Muscle layer of duodenum (tissue), 2 donors: Measurements from ENCODE around the gene PACS1.
"Not testable (repeated sequence)": the region's sequence is repeated elsewhere in the genome, so short reads cannot be mapped to it uniquely, and the experiment has no call there.

Experiments used
- H3K27ac ChIP-seq: one replicate; pipeline ENCODE4 v1.7.0; 2013; ENCODE audit warnings: mild to moderate bottlenecking, low read length
- H3K27me3 ChIP-seq: one replicate; pipeline ENCODE4 v1.7.0; 2013; ENCODE audit warnings: low read depth, mild to moderate bottlenecking, control low read depth, low read length
- H3K36me3 ChIP-seq, 2 donors: one replicate each; pipeline ENCODE4 v1.7.0; 2013; ENCODE audit warnings: low read length in 2 of 2, control low read depth in 1 of 2, mild to moderate bottlenecking in 1 of 2; ENCODE audit not compliant: insufficient read depth in 2 of 2, control insufficient read depth in 1 of 2
- H3K4me1 ChIP-seq, 2 donors: one replicate each; pipeline ENCODE4 v1.7.0; 2013; ENCODE audit warnings: low read length in 2 of 2, mild to moderate bottlenecking in 2 of 2, control low read depth in 1 of 2, moderate library complexity in 1 of 2; ENCODE audit not compliant: insufficient read depth in 2 of 2, control insufficient read depth in 1 of 2
- H3K4me3 ChIP-seq, 2 donors: one replicate each; pipeline ENCODE4 v1.7.0; 2013; ENCODE audit warnings: low read length in 2 of 2, low read depth in 1 of 2, mild to moderate bottlenecking in 1 of 2
- H3K9me3 ChIP-seq, 2 donors: one replicate each; pipeline ENCODE4 v1.7.0; 2013; ENCODE audit warnings: low read length in 2 of 2, control low read depth in 1 of 2, mild to moderate bottlenecking in 1 of 2; ENCODE audit not compliant: control insufficient read depth in 1 of 2
- donor health status: healthy.

PACS1 gene

GRCh38 chr11:66069715-66070603 is at the start of gene PACS1:
Gene PACS1, plus strand, starts transcription at chr11:66070272. Its CDS starts 215 bp downstream, at chr11:66070487.
- Histone ChIP-seq H3K27ac (peak within 1 kb of the TSS; percentile 91), H3K4me3 (peak within 1 kb of the TSS; percentile 74 to 81)

GRCh38 chr11:66020618-66021357 is 49.3 kb upstream of the PACS1 start:
- no peak overlapping the region for H3K27ac ChIP-seq
- H3K36me3 ChIP-seq: no peaks in the 10 kb centered on the region
- no peaks in the 10 kb centered on the region for H3K9me3 ChIP-seq
- no peaks in the 10 kb centered on the region for H3K27me3 ChIP-seq
- H3K4me1 ChIP-seq: peaks cover 0 to 5% of the 10 kb centered on the region in 2 donors
- H3K4me3 ChIP-seq: no peak overlapping the region

More at GRCh38 chr11:66069715-66070603, at the start of gene PACS1:
- Histone ChIP-seq H3K27me3 (no peaks in the 10 kb centered on the region), H3K36me3 (peaks cover 21 to 35% of the 10 kb centered on the region in 2 donors), H3K9me3 (no peaks in the 10 kb centered on the region), H3K4me1 (peaks cover 12 to 26% of the 10 kb centered on the region in 2 donors)

GRCh38 chr11:66022401-66023185 is 47.5 kb upstream of the PACS1 start:
- H3K4me3 ChIP-seq: peak overlapping the region in 1 of 2 donors; percentile 36
- no peak overlapping the region for H3K27ac ChIP-seq
- H3K27me3 ChIP-seq: no peaks in the 10 kb centered on the region
- peaks cover 0 to 5% of the 10 kb centered on the region in 2 donors for H3K4me1 ChIP-seq
- H3K36me3 ChIP-seq: no peaks in the 10 kb centered on the region
- H3K9me3 ChIP-seq: no peaks in the 10 kb centered on the region

- H3K4me1 ChIP-seq, H3K9me3 ChIP-seq, H3K27me3 ChIP-seq, H3K27ac ChIP-seq, H3K4me3 ChIP-seq, H3K36me3 ChIP-seq: not testable (repeated sequence)
Observed at GRCh38 chr11:66023186-66023440, 47.0 kb upstream of the PACS1 start.

- Histone ChIP-seq H3K27me3 (no peaks in the 10 kb centered on the region), H3K27ac (no peak within 1 kb of the TSS), H3K36me3 (no peaks in the 10 kb centered on the region), H3K4me1 (peaks cover 0 to 5% of the 10 kb centered on the region in 2 donors), H3K4me3 (no peak within 1 kb of the TSS), H3K9me3 (no peaks in the 10 kb centered on the region)
Observed at GRCh38 chr11:66026017-66026529, 44.0 kb upstream of the PACS1 start, which contains the start of gene CATSPER1. Gene CATSPER1, minus strand, starts transcription at chr11:66026479. Its CDS starts 100 bp downstream, at chr11:66026379.

- H3K27me3 ChIP-seq: no peaks in the 10 kb centered on the region
Observed at GRCh38 chr11:66032957-66033735, 36.9 kb upstream of the PACS1 start.

GRCh38 chr11:66035653-66036333 is 34.3 kb upstream of the PACS1 start:
- Histone ChIP-seq H3K4me3 (no peak overlapping the region), H3K9me3 (no peaks in the 10 kb centered on the region), H3K27ac (no peak overlapping the region), H3K27me3 (no peaks in the 10 kb centered on the region), H3K4me1 (no peaks in the 10 kb centered on the region), H3K36me3 (no peaks in the 10 kb centered on the region)

More at GRCh38 chr11:66032957-66033735, 36.9 kb upstream of the PACS1 start:
- H3K36me3 ChIP-seq: no peaks in the 10 kb centered on the region
- no peak overlapping the region for H3K27ac ChIP-seq
- no peaks in the 10 kb centered on the region for H3K9me3 ChIP-seq
- H3K4me3 ChIP-seq: no peak overlapping the region
- H3K4me1 ChIP-seq: no peaks in the 10 kb centered on the region

GRCh38 chr11:66036334-66036710 is 33.8 kb upstream of the PACS1 start:
- no peaks in the 10 kb centered on the region for H3K36me3 ChIP-seq
- no peaks in the 10 kb centered on the region for H3K9me3 ChIP-seq
- H3K4me3 ChIP-seq: no peak overlapping the region
- H3K4me1 ChIP-seq: no peaks in the 10 kb centered on the region
- H3K27me3 ChIP-seq: no peaks in the 10 kb centered on the region
- H3K27ac ChIP-seq: no peak overlapping the region

- Histone ChIP-seq H3K36me3 (no peaks in the 10 kb centered on the region), H3K27ac (no peak overlapping the region), H3K27me3 (no peaks in the 10 kb centered on the region), H3K9me3 (no peaks in the 10 kb centered on the region), H3K4me3 (no peak overlapping the region), H3K4me1 (no peaks in the 10 kb centered on the region)
Observed at GRCh38 chr11:66037327-66037726, 32.7 kb upstream of the PACS1 start.

GRCh38 chr11:66039765-66040164 is 30.3 kb upstream of the PACS1 start:
- no peaks in the 10 kb centered on the region for H3K36me3 ChIP-seq
- no peak overlapping the region for H3K27ac ChIP-seq
- no peaks in the 10 kb centered on the region for H3K4me1 ChIP-seq
- no peaks in the 10 kb centered on the region for H3K27me3 ChIP-seq
- no peaks in the 10 kb centered on the region for H3K9me3 ChIP-seq
- H3K4me3 ChIP-seq: no peak overlapping the region
